Measurements from ENCODE around the gene UBE3C. TPM values are rescaled to one million over a fixed set of nuclear protein-coding genes. Genes with fewer than 3 reads are reported as not detected.

Gene UBE3C
- total RNA-seq, 6 donors from 2014 or later: 43.7 to 85.9 (median 69.3) TPM

- no peak for DNase-seq
- Histone ChIP-seq H3K27ac (no peak overlapping the region), H3K4me3 (no peak overlapping the region), H3K9me3 (no peaks in the 10 kb centered on the region), H3K36me3 (peaks cover 22 to 78% (median 37%) of the 10 kb centered on the region in 4 donors), H3K27me3 (no peaks in the 10 kb centered on the region), H3K4me1 (no peaks in the 10 kb centered on the region)
- ATAC-seq (ENCODE audit: low FRiP score in 2 of 2): no peak
- TF ChIP-seq POLR2AphosphoS5 (IDR thresholded peaks at IDR 0.05): no peak
- TF ChIP-seq, protein P1, sequence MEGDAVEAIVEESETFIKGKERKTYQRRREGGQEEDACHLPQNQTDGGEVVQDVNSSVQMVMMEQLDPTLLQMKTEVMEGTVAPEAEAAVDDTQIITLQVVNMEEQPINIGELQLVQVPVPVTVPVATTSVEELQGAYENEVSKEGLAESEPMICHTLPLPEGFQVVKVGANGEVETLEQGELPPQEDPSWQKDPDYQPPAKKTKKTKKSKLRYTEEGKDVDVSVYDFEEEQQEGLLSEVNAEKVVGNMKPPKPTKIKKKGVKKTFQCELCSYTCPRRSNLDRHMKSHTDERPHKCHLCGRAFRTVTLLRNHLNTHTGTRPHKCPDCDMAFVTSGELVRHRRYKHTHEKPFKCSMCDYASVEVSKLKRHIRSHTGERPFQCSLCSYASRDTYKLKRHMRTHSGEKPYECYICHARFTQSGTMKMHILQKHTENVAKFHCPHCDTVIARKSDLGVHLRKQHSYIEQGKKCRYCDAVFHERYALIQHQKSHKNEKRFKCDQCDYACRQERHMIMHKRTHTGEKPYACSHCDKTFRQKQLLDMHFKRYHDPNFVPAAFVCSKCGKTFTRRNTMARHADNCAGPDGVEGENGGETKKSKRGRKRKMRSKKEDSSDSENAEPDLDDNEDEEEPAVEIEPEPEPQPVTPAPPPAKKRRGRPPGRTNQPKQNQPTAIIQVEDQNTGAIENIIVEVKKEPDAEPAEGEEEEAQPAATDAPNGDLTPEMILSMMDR (IDR thresholded peaks at IDR 0.05): no peak
- no peak for TF ChIP-seq POLR2A (IDR thresholded peaks at IDR 0.05)
- TF ChIP-seq EP300 (IDR thresholded peaks at IDR 0.05): no peak
- 78 to 98% methylated on average over 3 of the region's 3 CpGs for WGBS, 2 donors
Observed at GRCh38 chr7:157192861-157193260, 54.1 kb downstream of the UBE3C start.

- no peak for ATAC-seq (ENCODE audit: low FRiP score in 2 of 2)
Observed at GRCh38 chr7:157193274-157193673, 54.5 kb downstream of the UBE3C start.

GRCh38 chr7:157194948-157195347 lies 56.2 kb downstream of the UBE3C start:
- no peak for ATAC-seq (ENCODE audit: low FRiP score in 2 of 2)

More at GRCh38 chr7:157193274-157193673, 54.5 kb downstream of the UBE3C start:
- H3K4me1 ChIP-seq: no peaks in the 10 kb centered on the region
- TF ChIP-seq EP300 (IDR thresholded peaks at IDR 0.05): no peak
- no peak for TF ChIP-seq POLR2A (IDR thresholded peaks at IDR 0.05)
- TF ChIP-seq POLR2AphosphoS5 (IDR thresholded peaks at IDR 0.05): no peak
- TF ChIP-seq, protein P1 (IDR thresholded peaks at IDR 0.05): no peak
- H3K36me3 ChIP-seq: peaks cover 20 to 78% (median 38%) of the 10 kb centered on the region in 4 donors
- H3K27me3 ChIP-seq: no peaks in the 10 kb centered on the region
- no peak overlapping the region for H3K27ac ChIP-seq
- H3K9me3 ChIP-seq: no peaks in the 10 kb centered on the region
- DNase-seq: no peak
- H3K4me3 ChIP-seq: no peak overlapping the region
- 89 to 94% methylated on average over 4 of the region's 4 CpGs for WGBS, 2 donors

DNA sequence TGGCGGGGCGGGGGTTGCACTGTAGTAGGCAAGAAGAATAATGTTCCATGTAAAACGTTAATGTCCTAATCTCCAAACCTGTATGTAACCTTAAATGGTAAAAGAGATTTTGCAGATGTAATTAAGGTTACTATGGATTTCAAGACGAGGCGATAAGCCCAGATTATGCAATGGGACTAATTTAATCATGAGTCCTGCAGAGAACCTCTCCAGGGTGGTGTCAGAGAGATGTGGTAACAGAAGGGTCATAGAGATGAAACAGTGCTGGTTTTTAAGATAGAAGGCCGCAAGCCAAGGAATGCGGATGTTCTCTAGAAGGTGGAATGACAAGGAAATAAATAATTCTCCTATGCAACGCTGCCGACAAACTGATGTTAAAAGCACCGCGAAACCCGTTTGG lies 57.1 kb downstream of the UBE3C start:
- Histone ChIP-seq H3K36me3 (peaks cover 6 to 61% (median 21%) of the 10 kb centered on the region in 4 donors), H3K9me3 (no peaks in the 10 kb centered on the region), H3K27ac (no peak overlapping the region), H3K4me3 (no peak overlapping the region), H3K27me3 (no peaks in the 10 kb centered on the region), H3K4me1 (no peaks in the 10 kb centered on the region)
- TF ChIP-seq, protein P1 (IDR thresholded peaks at IDR 0.05): no peak
- TF ChIP-seq EP300 (IDR thresholded peaks at IDR 0.05): no peak
- TF ChIP-seq POLR2A (IDR thresholded peaks at IDR 0.05): no peak
- TF ChIP-seq POLR2AphosphoS5 (IDR thresholded peaks at IDR 0.05): no peak
- no peak for DNase-seq
- 90 to 96% methylated on average over 12 of the region's 12 CpGs for WGBS, 2 donors
- ATAC-seq (ENCODE audit: low FRiP score in 2 of 2): no peak

More at GRCh38 chr7:157194948-157195347, 56.2 kb downstream of the UBE3C start:
- WGBS, 2 donors: 97 to 100% methylated on average over 3 of the region's 3 CpGs
- Histone ChIP-seq H3K4me3 (no peak overlapping the region), H3K27ac (no peak overlapping the region), H3K9me3 (no peaks in the 10 kb centered on the region), H3K27me3 (no peaks in the 10 kb centered on the region), H3K4me1 (no peaks in the 10 kb centered on the region), H3K36me3 (peaks cover 7 to 70% (median 29%) of the 10 kb centered on the region in 4 donors)
- TF ChIP-seq, protein P1 (IDR thresholded peaks at IDR 0.05): no peak
- no peak for TF ChIP-seq EP300 (IDR thresholded peaks at IDR 0.05)
- no peak for TF ChIP-seq POLR2A (IDR thresholded peaks at IDR 0.05)
- no peak for TF ChIP-seq POLR2AphosphoS5 (IDR thresholded peaks at IDR 0.05)
- DNase-seq: no peak

- Histone ChIP-seq H3K36me3 (peaks cover 8 to 60% (median 12%) of the 10 kb centered on the region in 4 donors), H3K4me1 (no peaks in the 10 kb centered on the region), H3K4me3 (no peak overlapping the region), H3K27ac (no peak overlapping the region), H3K27me3 (no peaks in the 10 kb centered on the region), H3K9me3 (no peaks in the 10 kb centered on the region)
- ATAC-seq (ENCODE audit: low FRiP score in 2 of 2) (no peak), DNase-seq (no peak)
- WGBS, 2 donors: 92 to 94% methylated on average over 5 of the region's 5 CpGs
- TF ChIP-seq, protein P1 (IDR thresholded peaks at IDR 0.05): no peak
- TF ChIP-seq POLR2AphosphoS5 (IDR thresholded peaks at IDR 0.05) (no peak), POLR2A (IDR thresholded peaks at IDR 0.05) (no peak), EP300 (IDR thresholded peaks at IDR 0.05) (no peak)
Observed at GRCh38 chr7:157204134-157204533, 65.4 kb downstream of the UBE3C start.

All from upper lobe of left lung (tissue), 6 donors.